Measurements from ENCODE around the gene PRKCZ.

Gene PRKCZ

GRCh38 chr1:2174348-2175054, 124.3 kb downstream of the PRKCZ start:
- Mint-ChIP-seq H3K27ac (no peak overlapping the region), H3K9me3 (no peaks in the 10 kb centered on the region), H3K4me1 (ENCODE audit: low read depth) (no peaks in the 10 kb centered on the region), H3K4me3 (peak overlapping the region; percentile 26), H3K36me3 (ENCODE audit: low read depth) (no peaks in the 10 kb centered on the region), H3K27me3 (ENCODE audit: low read depth) (no peaks in the 10 kb centered on the region)
- no peak for DNase-seq (ENCODE audit: low spot score)

- Mint-ChIP-seq H3K9me3 (no peaks in the 10 kb centered on the region), H3K4me3 (peak overlapping the region; percentile 26), H3K27me3 (ENCODE audit: low read depth) (no peaks in the 10 kb centered on the region), H3K4me1 (ENCODE audit: low read depth) (no peaks in the 10 kb centered on the region), H3K27ac (no peak overlapping the region), H3K36me3 (ENCODE audit: low read depth) (no peaks in the 10 kb centered on the region)
- no peak for DNase-seq (ENCODE audit: low spot score)
These were observed 124.8 kb downstream of the PRKCZ start for GRCh38 chr1:2175055-2175414.

DNA sequence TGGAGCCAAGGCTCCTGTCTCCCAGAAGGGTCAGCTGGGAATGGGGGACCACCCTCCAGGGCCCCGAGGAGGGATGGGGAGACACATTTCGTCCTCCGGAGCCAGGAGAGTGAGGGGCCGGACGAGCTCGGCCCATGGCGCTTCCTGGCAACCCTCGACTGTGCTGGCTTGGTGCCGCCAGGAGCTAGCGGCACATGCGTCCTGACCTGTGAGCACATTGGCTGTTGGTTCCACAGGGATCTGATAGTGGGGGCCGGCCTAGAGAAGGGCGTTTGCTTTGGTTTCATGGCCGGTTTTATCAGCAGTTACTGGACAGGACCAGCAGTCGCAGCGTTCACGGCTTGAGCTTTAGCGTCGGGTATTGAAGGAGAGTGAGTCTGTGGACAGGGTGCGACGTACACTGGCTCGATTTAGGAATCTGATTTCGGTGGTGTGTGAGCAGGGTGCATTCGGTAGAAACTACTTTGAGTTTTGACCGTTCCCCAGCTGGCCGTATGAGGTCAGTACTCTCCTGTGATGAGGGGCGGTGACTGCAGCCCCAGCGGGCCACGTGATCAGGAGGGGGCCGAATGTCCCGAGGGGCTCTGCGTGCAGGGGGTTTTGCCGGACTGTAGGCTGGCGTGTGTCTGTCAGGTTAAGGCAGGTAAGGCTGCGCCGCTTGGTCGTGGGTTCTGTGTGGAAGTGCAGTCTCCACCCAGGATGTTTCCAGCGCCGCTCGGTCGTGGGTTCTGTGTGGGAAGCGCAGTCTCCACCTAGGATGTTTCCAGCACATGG, 125.7 kb downstream of the PRKCZ start:
- Mint-ChIP-seq H3K4me1 (ENCODE audit: low read depth) (no peaks in the 10 kb centered on the region), H3K27ac (no peak overlapping the region), H3K27me3 (ENCODE audit: low read depth) (no peaks in the 10 kb centered on the region), H3K9me3 (no peaks in the 10 kb centered on the region), H3K4me3 (no peak overlapping the region), H3K36me3 (ENCODE audit: low read depth) (no peaks in the 10 kb centered on the region)
- DNase-seq (ENCODE audit: low spot score) = no peak

DNA sequence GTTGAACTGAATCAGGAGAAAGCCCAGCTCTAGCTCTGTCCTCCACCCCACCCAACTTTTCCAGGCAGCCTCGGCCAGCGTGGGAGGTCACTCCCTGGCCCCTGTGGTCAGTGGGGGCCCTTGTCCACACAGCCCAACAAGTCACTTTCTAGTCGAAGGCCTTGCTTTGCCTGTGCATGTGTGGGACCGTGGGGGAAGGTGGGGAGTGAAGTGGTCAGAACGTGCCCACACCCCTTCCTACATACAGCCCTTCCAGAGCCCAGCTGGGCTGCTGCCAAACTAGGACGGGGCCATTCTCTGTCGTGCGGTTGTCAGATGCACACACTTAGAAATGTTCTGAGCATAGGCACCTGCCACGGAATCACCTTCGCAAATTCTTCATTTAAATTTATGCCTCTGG, 126.4 kb downstream of the PRKCZ start:
- H3K36me3 Mint-ChIP-seq (ENCODE audit: low read depth) = no peaks in the 10 kb centered on the region
- H3K9me3 Mint-ChIP-seq = no peaks in the 10 kb centered on the region
- no peak overlapping the region for H3K4me3 Mint-ChIP-seq
- H3K4me1 Mint-ChIP-seq (ENCODE audit: low read depth) = no peaks in the 10 kb centered on the region
- no peak for DNase-seq (ENCODE audit: low spot score)
- no peak overlapping the region for H3K27ac Mint-ChIP-seq
- no peaks in the 10 kb centered on the region for H3K27me3 Mint-ChIP-seq (ENCODE audit: low read depth)

DNA sequence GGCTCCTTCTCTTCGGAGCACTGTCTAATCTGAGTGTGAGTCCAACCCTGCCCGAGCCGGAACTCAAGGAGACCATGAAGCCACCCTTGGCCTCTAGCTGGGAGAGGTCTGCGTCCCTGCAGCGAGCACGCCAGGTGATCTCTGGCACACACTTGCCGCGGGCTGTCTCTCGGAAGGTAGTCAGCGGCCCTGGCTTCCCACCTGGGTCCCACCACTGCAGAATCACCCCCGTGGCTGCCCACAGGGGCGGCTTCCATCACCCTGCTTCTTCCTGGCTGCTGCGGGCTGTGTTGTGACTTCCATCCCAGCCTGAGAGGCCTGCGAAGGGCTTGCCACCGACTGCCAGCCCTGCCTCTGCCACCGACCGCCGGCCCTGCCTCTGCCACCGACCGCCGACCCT, 127.3 kb downstream of the PRKCZ start:
- no peaks in the 10 kb centered on the region for H3K9me3 Mint-ChIP-seq
- H3K27me3 Mint-ChIP-seq (ENCODE audit: low read depth) = no peaks in the 10 kb centered on the region
- H3K36me3 Mint-ChIP-seq (ENCODE audit: low read depth) = no peaks in the 10 kb centered on the region
- no peak for DNase-seq (ENCODE audit: low spot score)
- H3K4me3 Mint-ChIP-seq = no peak overlapping the region
- no peaks in the 10 kb centered on the region for H3K4me1 Mint-ChIP-seq (ENCODE audit: low read depth)
- H3K27ac Mint-ChIP-seq = no peak overlapping the region

DNA sequence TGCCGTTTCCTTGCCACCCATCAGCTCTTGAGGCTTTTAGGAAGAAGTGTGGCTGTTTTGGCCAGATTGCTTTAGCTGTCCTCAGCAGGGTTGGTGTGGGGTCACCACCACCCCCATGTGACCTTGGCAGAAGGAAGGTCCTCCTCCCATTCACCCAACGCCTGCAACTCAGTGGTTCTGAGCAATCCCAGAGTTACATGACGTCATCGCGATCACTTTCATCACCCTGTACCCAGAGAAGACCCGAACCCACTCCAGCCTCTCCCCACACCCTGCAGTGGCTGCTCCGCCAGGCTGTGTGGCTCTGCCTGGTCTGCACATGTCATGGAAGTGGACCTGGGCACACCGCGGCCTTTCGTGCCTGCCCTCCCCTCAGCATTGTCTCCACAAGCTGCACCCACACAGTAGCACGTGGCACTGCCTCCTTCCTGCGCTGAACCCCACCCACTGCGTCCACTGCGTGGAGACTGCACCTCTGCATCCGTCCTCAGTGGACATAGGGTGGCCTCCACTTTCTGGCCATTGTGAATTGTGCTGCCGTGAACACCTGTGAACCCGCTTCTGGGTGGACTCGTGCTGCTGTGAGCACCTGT, 127.8 kb downstream of the PRKCZ start:
- H3K9me3 Mint-ChIP-seq = no peaks in the 10 kb centered on the region
- no peak for DNase-seq (ENCODE audit: low spot score)

GRCh38 chr1:2178875-2179274, 128.7 kb downstream of the PRKCZ start:
- H3K4me1 Mint-ChIP-seq (ENCODE audit: low read depth) = no peaks in the 10 kb centered on the region
- no peaks in the 10 kb centered on the region for H3K27me3 Mint-ChIP-seq (ENCODE audit: low read depth)
- H3K27ac Mint-ChIP-seq = no peak overlapping the region
- no peak overlapping the region for H3K4me3 Mint-ChIP-seq
- H3K36me3 Mint-ChIP-seq (ENCODE audit: low read depth) = no peaks in the 10 kb centered on the region
- DNase-seq (ENCODE audit: low spot score) = no peak
- H3K9me3 Mint-ChIP-seq = no peaks in the 10 kb centered on the region

More for the DNA sequence above, 127.8 kb downstream of the PRKCZ start:
- no peaks in the 10 kb centered on the region for H3K27me3 Mint-ChIP-seq (ENCODE audit: low read depth)
- no peaks in the 10 kb centered on the region for H3K4me1 Mint-ChIP-seq (ENCODE audit: low read depth)
- no peak overlapping the region for H3K4me3 Mint-ChIP-seq
- H3K36me3 Mint-ChIP-seq (ENCODE audit: low read depth) = no peaks in the 10 kb centered on the region
- no peak overlapping the region for H3K27ac Mint-ChIP-seq

GRCh38 chr1:2179283-2180013, 129.2 kb downstream of the PRKCZ start:
- Mint-ChIP-seq H3K4me1 (ENCODE audit: low read depth) (no peaks in the 10 kb centered on the region), H3K36me3 (ENCODE audit: low read depth) (no peaks in the 10 kb centered on the region), H3K9me3 (no peaks in the 10 kb centered on the region), H3K27me3 (ENCODE audit: low read depth) (no peaks in the 10 kb centered on the region), H3K27ac (no peak overlapping the region), H3K4me3 (no peak overlapping the region)
- no peak for DNase-seq (ENCODE audit: low spot score)

GRCh38 chr1:2180297-2181245, 130.4 kb downstream of the PRKCZ start:
- Mint-ChIP-seq H3K4me3 (no peak overlapping the region), H3K27me3 (ENCODE audit: low read depth) (no peaks in the 10 kb centered on the region), H3K4me1 (ENCODE audit: low read depth) (no peaks in the 10 kb centered on the region), H3K36me3 (ENCODE audit: low read depth) (no peaks in the 10 kb centered on the region), H3K27ac (no peak overlapping the region), H3K9me3 (no peaks in the 10 kb centered on the region)
- DNase-seq (ENCODE audit: low spot score) = no peak

DNA sequence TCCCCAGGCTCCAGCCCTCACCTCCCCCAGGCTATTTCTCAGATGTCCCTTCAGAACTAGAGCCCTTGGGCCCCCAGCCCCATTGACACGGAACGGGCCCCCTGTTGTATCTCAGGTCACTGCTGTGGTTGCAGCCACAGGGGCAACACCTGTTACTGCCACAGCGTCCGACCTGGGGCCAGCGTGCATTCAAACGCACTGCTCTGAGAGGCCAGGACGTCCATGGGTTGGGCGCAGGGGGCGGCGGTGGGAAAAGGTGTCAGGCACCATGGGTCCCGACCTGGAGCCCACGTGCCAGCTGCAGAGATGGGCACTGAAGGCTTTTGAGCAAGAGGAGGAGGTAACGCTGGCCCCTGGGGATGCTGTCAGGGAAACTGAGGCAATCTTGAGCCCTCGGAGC, 131.1 kb downstream of the PRKCZ start:
- Mint-ChIP-seq H3K4me1 (ENCODE audit: low read depth) (no peaks in the 10 kb centered on the region), H3K36me3 (ENCODE audit: low read depth) (no peaks in the 10 kb centered on the region), H3K4me3 (no peak overlapping the region), H3K9me3 (no peaks in the 10 kb centered on the region), H3K27me3 (ENCODE audit: low read depth) (no peaks in the 10 kb centered on the region), H3K27ac (no peak overlapping the region)
- DNase-seq (ENCODE audit: low spot score) = no peak

GRCh38 chr1:2181752-2182151, 131.5 kb downstream of the PRKCZ start:
- Mint-ChIP-seq H3K9me3 (no peaks in the 10 kb centered on the region), H3K27ac (no peak overlapping the region), H3K4me3 (no peak overlapping the region), H3K4me1 (ENCODE audit: low read depth) (no peaks in the 10 kb centered on the region), H3K27me3 (ENCODE audit: low read depth) (no peaks in the 10 kb centered on the region), H3K36me3 (ENCODE audit: low read depth) (peaks cover 1% of the 10 kb centered on the region)
- no peak for DNase-seq (ENCODE audit: low spot score)

GRCh38 chr1:2182376-2182775, 132.2 kb downstream of the PRKCZ start:
- peaks cover 1% of the 10 kb centered on the region for H3K36me3 Mint-ChIP-seq (ENCODE audit: low read depth)

DNA sequence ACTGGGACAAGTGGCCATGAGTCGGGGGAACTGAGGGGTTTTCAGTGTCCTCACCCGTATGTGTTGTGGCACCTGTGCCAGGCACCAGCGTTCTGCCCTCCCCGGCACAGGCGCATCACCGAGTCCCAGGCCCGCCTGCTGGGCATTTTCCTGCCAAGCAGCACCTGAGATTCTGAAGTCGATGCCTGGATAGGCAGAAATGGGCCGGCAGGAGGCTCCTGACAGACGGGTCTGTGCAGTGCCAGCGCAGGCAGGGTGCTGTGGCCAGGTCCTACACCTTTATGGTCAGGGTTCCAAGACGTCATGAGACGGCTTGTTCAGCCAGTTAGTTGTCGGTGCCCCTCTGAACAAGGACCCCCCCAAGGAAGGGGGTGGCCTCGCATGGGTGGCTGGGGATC, 133.7 kb downstream of the PRKCZ start:
- Mint-ChIP-seq H3K4me3 (no peak overlapping the region), H3K27me3 (ENCODE audit: low read depth) (no peaks in the 10 kb centered on the region), H3K4me1 (ENCODE audit: low read depth) (no peaks in the 10 kb centered on the region), H3K36me3 (ENCODE audit: low read depth) (peaks cover 1% of the 10 kb centered on the region), H3K27ac (no peak overlapping the region), H3K9me3 (no peaks in the 10 kb centered on the region)
- DNase-seq (ENCODE audit: low spot score) = no peak

More at GRCh38 chr1:2182376-2182775, 132.2 kb downstream of the PRKCZ start:
- Mint-ChIP-seq H3K4me1 (ENCODE audit: low read depth) (no peaks in the 10 kb centered on the region), H3K27ac (no peak overlapping the region), H3K4me3 (no peak overlapping the region), H3K27me3 (ENCODE audit: low read depth) (no peaks in the 10 kb centered on the region), H3K9me3 (no peaks in the 10 kb centered on the region)
- DNase-seq (ENCODE audit: low spot score) = no peak
